Left hindlimb (tissue), 1 donor: Measurements from ENCODE around the gene EPHX1.
"Not testable (repeated sequence)": the region's sequence is repeated elsewhere in the genome, so short reads cannot be mapped to it uniquely, and the experiment has no call there.

Experiments
- DNase-seq: peaks from one replicate; pipeline ENCODE4 v3.0.0-alpha.2; 2018

EPHX1 gene

DNA sequence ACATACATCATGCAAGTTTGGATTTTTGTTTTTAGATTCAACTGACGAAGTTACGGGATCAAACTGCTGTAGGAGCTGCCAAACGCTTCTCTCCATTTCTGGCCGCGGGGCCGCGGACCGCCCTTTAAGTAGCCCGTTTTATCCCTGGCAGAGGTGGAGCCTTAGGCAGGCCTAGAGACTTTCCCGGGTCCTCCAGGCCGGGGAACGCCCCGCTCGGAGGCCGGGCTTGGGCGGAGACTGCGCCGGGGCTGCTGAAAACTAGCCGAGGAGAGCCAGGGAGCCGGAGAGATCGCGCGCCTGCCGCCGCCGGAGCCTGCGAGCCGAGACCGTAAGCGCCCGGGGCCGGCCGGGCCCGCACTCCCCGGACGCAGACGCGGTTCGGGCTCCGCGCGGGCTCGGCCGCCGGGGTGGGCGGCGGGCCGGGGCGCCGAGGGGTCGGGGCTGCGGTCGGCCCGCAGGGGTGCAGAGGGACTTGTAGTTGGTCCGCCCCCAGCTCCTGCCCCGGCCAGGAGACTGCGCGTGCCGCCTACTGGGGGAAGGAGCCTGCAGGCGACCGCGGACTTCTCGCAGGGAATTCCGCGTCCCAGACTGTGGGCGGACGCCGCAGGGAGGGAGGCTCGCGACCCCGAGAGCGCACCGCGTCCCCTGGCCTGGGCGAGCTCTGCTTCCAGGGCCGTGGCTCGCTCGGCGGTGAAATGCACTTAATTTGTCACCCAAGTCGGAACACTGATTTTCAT is at the start of gene EPHX1:
EPHX1 (plus strand) TSS at position 283 of the 737 bp plus-strand sequence. CDS start 18,606 bp downstream, outside the sequence.
- peak; percentile 94 for DNase-seq

GRCh38 chr1:225760531-225760930 is 49.4 kb upstream of the EPHX1 start:
- no peak for DNase-seq

- not testable (repeated sequence) for DNase-seq
Measured at GRCh38 chr1:225761395-225761794, 48.5 kb upstream of the EPHX1 start.

GRCh38 chr1:225762002-225762441 is 47.9 kb upstream of the EPHX1 start:
- DNase-seq, result no peak

DNA sequence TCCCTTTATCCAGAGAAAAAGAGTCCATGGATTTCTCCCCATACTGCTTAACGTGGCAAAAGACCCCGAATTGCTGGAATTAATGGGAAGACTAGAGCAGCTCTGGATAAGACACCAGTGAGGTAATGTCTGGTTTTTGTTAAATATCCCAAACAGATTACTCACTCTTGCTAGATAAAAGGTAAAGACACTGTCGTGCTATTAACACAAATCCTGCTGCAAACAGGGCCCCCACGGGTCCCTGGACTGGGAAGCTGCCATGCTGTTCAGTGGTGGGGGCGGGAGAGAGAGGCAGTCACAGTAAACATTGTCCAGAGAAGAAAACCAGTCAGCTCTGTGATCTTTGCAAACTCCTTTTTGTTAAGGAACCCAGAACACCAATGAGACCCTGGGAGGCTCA is 47.5 kb upstream of the EPHX1 start:
- DNase-seq, result peak; percentile 65

DNA sequence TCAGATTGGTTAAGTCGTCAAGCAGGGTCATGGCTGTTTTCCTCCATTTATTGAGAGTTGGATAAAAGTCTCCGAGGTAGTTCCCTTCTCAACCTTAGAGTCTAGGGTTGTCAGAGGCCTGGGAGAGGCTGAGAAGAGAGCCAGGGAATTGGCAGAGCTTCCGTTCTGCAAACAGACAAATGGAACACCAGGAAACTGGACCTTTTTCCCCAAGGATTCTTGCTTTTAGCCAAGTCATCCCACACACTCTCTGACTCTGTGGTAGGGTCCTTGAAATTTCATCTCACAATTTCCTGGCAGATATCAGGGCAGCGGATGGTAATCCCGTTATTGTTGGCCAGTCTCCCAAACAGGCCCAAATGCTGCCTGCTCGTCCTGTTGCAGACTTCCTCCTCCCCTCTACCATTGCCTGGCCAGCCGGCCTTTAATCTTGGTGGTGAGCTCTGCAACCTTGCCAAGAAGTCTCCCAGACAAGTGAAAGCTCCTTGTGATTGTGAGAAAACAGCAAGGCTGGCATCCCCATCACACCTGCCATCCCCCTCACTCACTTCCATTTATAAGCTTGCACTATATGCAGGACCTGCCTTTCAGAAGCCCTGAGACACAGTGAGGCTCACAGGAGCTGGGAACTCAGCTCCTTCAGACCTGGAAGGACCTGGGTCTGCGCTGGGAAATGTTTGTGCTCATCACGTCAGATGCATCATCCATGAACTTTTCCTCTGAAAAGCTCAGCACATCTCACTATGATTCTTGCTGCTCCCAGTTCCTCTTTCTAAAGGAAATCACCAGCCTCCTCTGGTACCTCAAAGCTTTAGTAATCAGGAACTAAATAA is 46.0 kb upstream of the EPHX1 start:
- DNase-seq, result peak; percentile 63

GRCh38 chr1:225765982-225766674 is 43.8 kb upstream of the EPHX1 start:
- no peak for DNase-seq

DNA sequence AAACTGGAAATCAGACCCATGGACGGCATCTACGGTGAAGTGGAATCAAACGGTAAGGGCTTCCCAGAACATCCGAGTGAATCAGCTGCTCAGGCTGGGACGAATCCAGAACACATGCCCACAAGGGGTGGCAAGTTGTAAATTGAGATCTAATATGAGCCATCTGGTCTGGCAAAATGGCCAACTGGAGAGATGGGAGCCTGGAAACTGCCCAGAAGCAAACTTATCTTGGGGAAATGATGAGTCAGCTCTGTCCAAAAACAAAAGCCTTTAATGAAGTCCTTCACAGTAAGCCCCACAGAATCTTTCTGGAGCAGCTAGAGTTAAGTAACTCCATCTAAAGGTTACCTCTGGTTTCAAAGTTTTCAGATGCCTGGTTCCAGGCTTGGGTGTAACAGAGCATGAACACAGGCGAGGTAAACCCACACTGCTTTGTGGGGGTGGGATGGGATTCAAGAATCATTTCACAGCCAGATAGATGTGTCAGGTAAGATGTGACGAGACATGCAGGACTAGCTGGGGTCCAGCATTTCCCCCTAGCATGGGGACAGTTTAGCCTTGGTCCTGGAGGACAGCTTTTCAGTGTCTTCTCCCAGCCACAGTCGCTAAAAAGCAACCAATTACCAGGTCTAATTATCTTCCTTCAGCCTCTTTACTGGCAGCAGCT is 42.8 kb upstream of the EPHX1 start:
- peak; percentile 54 for DNase-seq

GRCh38 chr1:225767634-225768540 is 42.0 kb upstream of the EPHX1 start:
- DNase-seq, result peak; percentile 81

DNA sequence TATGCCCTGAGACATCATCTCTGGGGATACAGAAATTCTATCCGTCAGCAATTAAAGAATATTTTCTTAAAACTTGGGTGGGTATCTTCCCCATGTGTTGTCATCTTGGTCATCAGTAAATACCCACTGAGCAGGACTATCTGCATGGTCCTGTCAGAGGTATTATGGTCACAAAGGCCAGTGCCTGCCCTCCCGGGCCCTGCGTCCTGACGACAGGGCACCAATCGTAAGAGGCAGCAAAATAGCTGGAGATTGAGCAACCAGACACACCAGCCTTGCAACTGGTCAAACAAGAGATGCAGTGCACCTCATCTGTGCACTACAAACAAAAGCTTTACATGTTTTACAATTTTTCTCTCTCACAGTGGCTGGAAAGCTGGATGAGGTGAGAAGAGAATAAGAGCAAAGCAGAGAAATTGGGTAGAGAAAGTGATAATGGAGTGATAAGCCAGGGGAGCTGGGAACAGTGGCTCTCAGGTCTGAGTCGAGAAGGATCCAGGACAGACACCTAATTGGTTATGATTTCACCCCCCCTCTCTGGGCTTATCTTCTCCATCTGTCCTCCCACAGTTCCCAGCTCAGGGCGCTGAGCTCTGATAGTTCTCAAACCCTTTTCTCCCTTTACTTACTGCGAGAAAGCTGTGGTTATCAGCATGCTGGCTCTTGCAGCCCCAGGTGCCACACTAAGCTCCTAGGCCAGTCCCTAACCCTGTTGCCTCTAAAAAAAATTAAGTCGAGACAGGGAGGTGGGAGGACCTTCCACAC is 41.1 kb upstream of the EPHX1 start:
- no peak for DNase-seq

GRCh38 chr1:225769687-225770086 is 40.2 kb upstream of the EPHX1 start:
- no peak for DNase-seq

DNA sequence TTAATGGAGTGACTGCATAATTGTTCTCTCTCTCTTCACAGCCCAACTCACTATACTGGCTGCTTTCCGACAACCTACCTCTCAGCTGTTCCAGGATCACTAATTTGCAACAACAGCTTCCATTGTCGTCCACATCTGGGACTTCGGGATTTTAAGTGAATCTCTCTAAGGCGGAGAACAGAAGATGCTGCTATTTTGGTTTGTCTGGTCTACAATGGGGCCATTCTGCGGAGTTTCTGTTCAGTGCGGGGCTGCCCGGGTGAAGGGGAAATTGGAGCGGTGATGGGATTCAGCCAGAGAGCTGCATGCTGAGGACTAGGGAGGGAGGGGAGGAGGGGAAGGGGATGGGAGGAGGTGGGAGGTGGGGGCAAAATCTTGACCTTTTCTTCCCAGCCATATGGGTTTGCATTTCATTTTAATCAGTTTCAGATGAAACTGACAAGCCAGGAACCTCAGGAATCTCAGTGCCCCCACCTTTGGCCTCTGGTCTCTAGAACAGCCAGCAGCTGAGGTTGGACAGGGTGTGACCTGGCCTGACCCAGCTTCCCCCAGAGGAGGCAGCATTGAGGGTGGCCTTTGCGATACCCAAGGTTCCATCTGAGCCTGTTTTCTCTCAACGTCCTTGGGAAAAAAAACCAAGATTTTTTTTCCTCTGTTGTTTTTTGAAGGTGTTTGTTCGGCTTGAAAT is 39.2 kb upstream of the EPHX1 start:
- no peak for DNase-seq

- DNase-seq, result no peak
Measured at GRCh38 chr1:225771661-225772322, 38.1 kb upstream of the EPHX1 start.

- DNase-seq, result peak; percentile 86
Measured at GRCh38 chr1:225772323-225772768, 37.6 kb upstream of the EPHX1 start.

GRCh38 chr1:225772848-225773247 is 37.1 kb upstream of the EPHX1 start:
- no peak for DNase-seq

DNA sequence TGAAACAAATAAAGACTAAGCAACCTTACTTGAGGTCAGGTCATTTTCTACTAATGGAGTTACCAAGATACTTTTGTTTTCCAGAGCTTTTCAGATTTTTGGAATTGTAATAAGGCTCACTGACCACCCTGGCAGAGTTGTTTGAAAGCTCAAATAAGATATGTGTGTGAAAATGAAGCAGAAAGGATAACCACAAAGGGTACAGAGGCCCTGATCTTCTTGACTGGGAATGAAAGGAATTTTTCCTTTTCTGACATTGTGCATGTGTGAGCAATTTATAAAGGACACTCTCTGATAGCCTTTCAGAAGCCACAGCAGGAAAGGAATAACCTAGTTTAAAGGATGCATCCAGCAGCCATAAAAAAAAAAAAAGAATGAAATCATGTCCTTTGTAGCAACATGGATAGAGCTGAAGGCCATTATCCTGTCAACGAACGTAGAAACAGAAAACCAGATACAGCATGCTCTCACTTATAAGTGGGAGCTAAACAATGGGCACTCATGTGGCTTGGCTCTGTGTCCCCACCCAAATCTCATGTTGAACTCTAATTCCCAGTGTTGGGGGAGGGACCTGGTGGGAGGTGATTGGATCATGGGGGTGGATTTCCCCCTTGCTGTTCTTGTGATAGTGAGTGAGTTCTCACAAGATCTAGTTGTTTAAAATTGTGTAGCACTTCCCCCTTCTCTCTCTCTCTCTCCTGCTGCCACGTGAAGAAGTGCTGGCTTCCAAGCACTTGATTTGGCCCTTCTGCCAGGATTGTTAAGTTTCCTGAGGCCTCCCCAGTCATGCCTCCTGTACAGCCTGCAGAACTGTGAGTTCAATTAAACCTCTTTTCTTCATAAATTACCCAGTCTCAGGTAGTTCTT is 35.4 kb upstream of the EPHX1 start:
- DNase-seq, result no peak

- no peak for DNase-seq
Measured at GRCh38 chr1:225776294-225776693, 33.6 kb upstream of the EPHX1 start.

DNA sequence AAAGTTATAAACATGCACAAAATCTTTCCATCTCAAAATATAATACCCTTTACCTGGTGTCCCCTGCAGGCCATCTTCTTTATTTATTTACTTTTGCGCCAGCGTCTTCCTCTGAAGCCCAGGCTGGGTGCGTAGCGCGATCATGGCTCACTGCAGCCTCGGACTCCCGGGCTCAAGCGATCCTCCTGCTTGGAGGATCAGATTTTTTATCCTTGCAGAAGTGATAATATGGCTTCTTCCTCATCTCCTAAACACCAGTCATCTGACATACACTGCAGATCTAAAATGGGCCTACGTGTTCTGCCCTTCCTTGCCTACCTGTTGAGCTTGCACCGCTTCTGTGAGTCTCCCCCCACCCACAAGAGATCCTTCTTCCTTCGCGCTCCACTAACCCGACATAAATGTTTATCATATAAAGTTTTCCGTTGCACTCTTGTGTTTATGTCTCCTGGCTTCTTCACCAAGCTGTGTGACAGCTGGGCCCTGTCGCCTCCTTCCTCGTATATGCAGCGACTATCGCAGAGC is 32.8 kb upstream of the EPHX1 start:
- DNase-seq, result no peak
